GM23338 (cell line): ENCODE data around the gene SRSF2. TPM values are rescaled to one million over a fixed set of nuclear protein-coding genes. Genes with fewer than 3 reads are reported as not detected.

Experiments
- ATAC-seq: fragments of 200-7000 bp; cut with Tn5 transposase; 3 replicates; pipeline ENCODE4 v1.9.1; 2020
- DNase-seq: peaks from one replicate; pipeline ENCODE4 v3.0.0-alpha.2; 2015; ENCODE audit warnings: low spot score
- H2AFZ ChIP-seq: fragments of 200-600 bp; sonication (generic); 2 replicates; pipeline ENCODE4 v1.8.0; 2016; ENCODE audit warnings: antibody characterized with exemption, mild to moderate bottlenecking, moderate library complexity
- H3F3A ChIP-seq: fragments of 200-600 bp; sonication (generic); replicated peaks from 2 replicates; pipeline ENCODE4 v1.8.0; 2017; ENCODE audit warnings: antibody characterized with exemption, mixed run types, low read depth
- H3K27ac ChIP-seq: fragments of 200-600 bp; sonication (generic); 2 replicates; pipeline ENCODE4 v1.6.1; 2016; ENCODE audit warnings: low read depth
- H3K27me3 ChIP-seq: fragments of 200-600 bp; sonication (generic); 2 replicates; pipeline ENCODE4 v1.8.0; 2016; ENCODE audit warnings: mild to moderate bottlenecking, mixed run types, moderate library complexity; ENCODE audit not compliant: insufficient read depth
- H3K36me3 ChIP-seq: fragments of 200-600 bp; sonication (generic); 2 replicates; pipeline ENCODE4 v1.8.0; 2016; ENCODE audit warnings: mild to moderate bottlenecking; ENCODE audit not compliant: insufficient read depth
- H3K4me1 ChIP-seq: fragments of 200-600 bp; sonication (generic); 2 replicates; pipeline ENCODE4 v1.8.0; 2016; ENCODE audit warnings: mild to moderate bottlenecking, moderate library complexity; ENCODE audit not compliant: insufficient read depth
- H3K4me2 ChIP-seq: fragments of 200-600 bp; sonication (generic); 2 replicates; pipeline ENCODE4 v1.7.1; 2017; ENCODE audit warnings: mixed run types
- H3K4me3 ChIP-seq: fragments of 200-600 bp; sonication (generic); 2 replicates; pipeline ENCODE4 v1.6.1; 2016; ENCODE audit warnings: mixed run types
- H3K79me2 ChIP-seq: fragments of 200-600 bp; sonication (generic); replicated peaks from 2 replicates; pipeline ENCODE4 v1.8.0; 2017; ENCODE audit warnings: mild to moderate bottlenecking; ENCODE audit not compliant: insufficient read depth
- H3K9me2 ChIP-seq: fragments of 200-600 bp; sonication (generic); 2 replicates; pipeline ENCODE4 v1.8.0; 2017; ENCODE audit not compliant: insufficient read depth
- H4K20me1 ChIP-seq: fragments of 200-600 bp; sonication (generic); replicated peaks from 2 replicates; pipeline ENCODE4 v1.8.0; 2017; ENCODE audit warnings: mild to moderate bottlenecking; ENCODE audit not compliant: insufficient read depth
- H3K27ac Mint-ChIP-seq: 2 replicates; pipeline ENCODE4 v1.8.0; 2020; ENCODE audit warnings: inconsistent platforms, mild to moderate bottlenecking, moderate library complexity, mixed read lengths
- H3K27me3 Mint-ChIP-seq: 3 replicates; pipeline ENCODE4 v1.8.0; 2022; ENCODE audit warnings: low read depth, mild to moderate bottlenecking, moderate library complexity, mixed read lengths, inconsistent platforms; ENCODE audit not compliant: insufficient read depth, poor library complexity
- H3K36me3 Mint-ChIP-seq: 3 replicates; pipeline ENCODE4 v1.8.0; 2021; ENCODE audit warnings: low read depth, mild to moderate bottlenecking, inconsistent platforms, moderate library complexity, mixed read lengths
- H3K4me1 Mint-ChIP-seq: 3 replicates; pipeline ENCODE4 v1.8.0; 2020; ENCODE audit warnings: mild to moderate bottlenecking, inconsistent platforms, mixed read lengths
- H3K4me3 Mint-ChIP-seq: 3 replicates; pipeline ENCODE4 v1.8.0; 2021; ENCODE audit warnings: moderate library complexity, mild to moderate bottlenecking, inconsistent platforms, mixed read lengths
- H3K9me3 Mint-ChIP-seq: 3 replicates; pipeline ENCODE4 v1.8.0; 2020; ENCODE audit warnings: moderate library complexity, mild to moderate bottlenecking, inconsistent platforms, mixed read lengths
- CREB1 ChIP-seq: fragments of 250-450 bp; sonication (Bioruptor Pico); IDR thresholded peaks from 2 replicates; pipeline ENCODE4 v1.5.0; 2020; ENCODE audit warnings: low read depth, mild to moderate bottlenecking, moderate library complexity
- EZH2phosphoT487 ChIP-seq: fragments of 200-600 bp; sonication (generic); IDR thresholded peaks from one replicate; pipeline ENCODE4 v1.8.1; 2018; ENCODE audit warnings: antibody characterized with exemption; ENCODE audit not compliant: unreplicated experiment
- POLR2AphosphoS5 ChIP-seq: IDR thresholded peaks from 2 replicates; pipeline ENCODE4 v1.6.1; 2016; ENCODE audit warnings: antibody characterized with exemption, low read depth
- STAT1 ChIP-seq: IDR thresholded peaks from one replicate; pipeline ENCODE4 v1.6.1; 2016; ENCODE audit warnings: antibody characterized with exemption; ENCODE audit not compliant: unreplicated experiment
- ZNF114 ChIP-seq: fragments of 250-450 bp; sonication (Bioruptor Pico); IDR thresholded peaks from 2 replicates; pipeline ENCODE4 v1.5.0; 2020; ENCODE audit warnings: mild to moderate bottlenecking, moderate library complexity
- polyA plus RNA-seq: library from polyadenylated mRNA; unstranded; fragments of >200 nt; fragmentation: Nextera tagmentation; extraction: Ambion mirVana; gene quantifications from 2 replicates; pipeline ENCODE4 v1.2.1, GENCODE V29; 2016
- total RNA-seq: library from RNA; depleted of rRNA; stranded (reverse); fragments of >200 nt; shearing (Covaris generic); gene quantifications from 2 replicates; pipeline ENCODE4 v1.2.3, GENCODE V29; 2014
- TF ChIP-seq, protein P1 (sequence below): fragments of 250-450 bp; sonication (Bioruptor Pico); IDR thresholded peaks from 2 replicates; pipeline ENCODE4 v1.5.0; 2020; ENCODE audit warnings: mild to moderate bottlenecking, moderate library complexity
- TF ChIP-seq, protein P2 (sequence below): IDR thresholded peaks from one replicate; pipeline ENCODE4 v1.6.1; 2018; ENCODE audit warnings: antibody characterized with exemption; ENCODE audit not compliant: unreplicated experiment

Gene SRSF2
- total and polyA plus RNA-seq, 2 experiments from 2014 or later = 317 to 547 TPM

DNA sequence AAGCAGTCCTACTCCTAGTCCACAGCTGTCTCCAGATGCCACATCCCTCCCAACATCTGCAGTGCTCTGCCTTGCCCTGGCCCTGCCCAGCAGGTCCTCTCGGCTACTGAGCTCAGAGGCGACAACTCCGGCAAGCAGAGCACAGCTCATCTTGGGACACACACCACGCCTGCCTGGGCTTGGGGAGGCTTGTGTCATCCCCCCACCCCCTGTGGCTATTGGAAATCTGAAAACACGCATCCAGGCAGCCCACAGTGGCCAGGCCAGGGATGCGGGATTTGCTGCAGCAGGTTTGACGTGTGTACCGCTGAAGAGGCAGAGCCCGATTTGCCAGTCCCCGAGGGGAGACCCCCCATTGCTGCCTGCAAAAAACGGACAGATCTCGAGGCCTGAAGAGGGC, 51.8 kb downstream of the SRSF2 start (continued):
- TF ChIP-seq, protein P1, sequence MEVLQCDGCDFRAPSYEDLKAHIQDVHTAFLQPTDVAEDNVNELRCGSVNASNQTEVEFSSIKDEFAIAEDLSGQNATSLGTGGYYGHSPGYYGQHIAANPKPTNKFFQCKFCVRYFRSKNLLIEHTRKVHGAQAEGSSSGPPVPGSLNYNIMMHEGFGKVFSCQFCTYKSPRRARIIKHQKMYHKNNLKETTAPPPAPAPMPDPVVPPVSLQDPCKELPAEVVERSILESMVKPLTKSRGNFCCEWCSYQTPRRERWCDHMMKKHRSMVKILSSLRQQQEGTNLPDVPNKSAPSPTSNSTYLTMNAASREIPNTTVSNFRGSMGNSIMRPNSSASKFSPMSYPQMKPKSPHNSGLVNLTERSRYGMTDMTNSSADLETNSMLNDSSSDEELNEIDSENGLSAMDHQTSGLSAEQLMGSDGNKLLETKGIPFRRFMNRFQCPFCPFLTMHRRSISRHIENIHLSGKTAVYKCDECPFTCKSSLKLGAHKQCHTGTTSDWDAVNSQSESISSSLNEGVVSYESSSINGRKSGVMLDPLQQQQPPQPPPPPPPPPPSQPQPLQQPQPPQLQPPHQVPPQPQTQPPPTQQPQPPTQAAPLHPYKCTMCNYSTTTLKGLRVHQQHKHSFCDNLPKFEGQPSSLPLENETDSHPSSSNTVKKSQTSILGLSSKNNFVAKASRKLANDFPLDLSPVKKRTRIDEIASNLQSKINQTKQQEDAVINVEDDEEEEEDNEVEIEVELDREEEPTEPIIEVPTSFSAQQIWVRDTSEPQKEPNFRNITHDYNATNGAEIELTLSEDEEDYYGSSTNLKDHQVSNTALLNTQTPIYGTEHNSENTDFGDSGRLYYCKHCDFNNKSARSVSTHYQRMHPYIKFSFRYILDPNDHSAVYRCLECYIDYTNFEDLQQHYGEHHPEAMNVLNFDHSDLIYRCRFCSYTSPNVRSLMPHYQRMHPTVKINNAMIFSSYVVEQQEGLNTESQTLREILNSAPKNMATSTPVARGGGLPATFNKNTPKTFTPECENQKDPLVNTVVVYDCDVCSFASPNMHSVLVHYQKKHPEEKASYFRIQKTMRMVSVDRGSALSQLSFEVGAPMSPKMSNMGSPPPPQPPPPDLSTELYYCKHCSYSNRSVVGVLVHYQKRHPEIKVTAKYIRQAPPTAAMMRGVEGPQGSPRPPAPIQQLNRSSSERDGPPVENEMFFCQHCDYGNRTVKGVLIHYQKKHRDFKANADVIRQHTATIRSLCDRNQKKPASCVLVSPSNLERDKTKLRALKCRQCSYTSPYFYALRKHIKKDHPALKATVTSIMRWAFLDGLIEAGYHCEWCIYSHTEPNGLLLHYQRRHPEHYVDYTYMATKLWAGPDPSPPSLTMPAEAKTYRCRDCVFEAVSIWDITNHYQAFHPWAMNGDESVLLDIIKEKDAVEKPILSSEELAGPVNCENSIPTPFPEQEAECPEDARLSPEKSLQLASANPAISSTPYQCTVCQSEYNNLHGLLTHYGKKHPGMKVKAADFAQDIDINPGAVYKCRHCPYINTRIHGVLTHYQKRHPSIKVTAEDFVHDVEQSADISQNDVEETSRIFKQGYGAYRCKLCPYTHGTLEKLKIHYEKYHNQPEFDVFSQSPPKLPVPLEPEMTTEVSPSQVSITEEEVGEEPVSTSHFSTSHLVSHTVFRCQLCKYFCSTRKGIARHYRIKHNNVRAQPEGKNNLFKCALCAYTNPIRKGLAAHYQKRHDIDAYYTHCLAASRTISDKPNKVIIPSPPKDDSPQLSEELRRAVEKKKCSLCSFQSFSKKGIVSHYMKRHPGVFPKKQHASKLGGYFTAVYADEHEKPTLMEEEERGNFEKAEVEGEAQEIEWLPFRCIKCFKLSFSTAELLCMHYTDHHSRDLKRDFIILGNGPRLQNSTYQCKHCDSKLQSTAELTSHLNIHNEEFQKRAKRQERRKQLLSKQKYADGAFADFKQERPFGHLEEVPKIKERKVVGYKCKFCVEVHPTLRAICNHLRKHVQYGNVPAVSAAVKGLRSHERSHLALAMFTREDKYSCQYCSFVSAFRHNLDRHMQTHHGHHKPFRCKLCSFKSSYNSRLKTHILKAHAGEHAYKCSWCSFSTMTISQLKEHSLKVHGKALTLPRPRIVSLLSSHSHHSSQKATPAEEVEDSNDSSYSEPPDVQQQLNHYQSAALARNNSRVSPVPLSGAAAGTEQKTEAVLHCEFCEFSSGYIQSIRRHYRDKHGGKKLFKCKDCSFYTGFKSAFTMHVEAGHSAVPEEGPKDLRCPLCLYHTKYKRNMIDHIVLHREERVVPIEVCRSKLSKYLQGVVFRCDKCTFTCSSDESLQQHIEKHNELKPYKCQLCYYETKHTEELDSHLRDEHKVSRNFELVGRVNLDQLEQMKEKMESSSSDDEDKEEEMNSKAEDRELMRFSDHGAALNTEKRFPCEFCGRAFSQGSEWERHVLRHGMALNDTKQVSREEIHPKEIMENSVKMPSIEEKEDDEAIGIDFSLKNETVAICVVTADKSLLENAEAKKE (CRISPR knock-in tag) = no peak
- no peak for TF ChIP-seq CREB1

DNA sequence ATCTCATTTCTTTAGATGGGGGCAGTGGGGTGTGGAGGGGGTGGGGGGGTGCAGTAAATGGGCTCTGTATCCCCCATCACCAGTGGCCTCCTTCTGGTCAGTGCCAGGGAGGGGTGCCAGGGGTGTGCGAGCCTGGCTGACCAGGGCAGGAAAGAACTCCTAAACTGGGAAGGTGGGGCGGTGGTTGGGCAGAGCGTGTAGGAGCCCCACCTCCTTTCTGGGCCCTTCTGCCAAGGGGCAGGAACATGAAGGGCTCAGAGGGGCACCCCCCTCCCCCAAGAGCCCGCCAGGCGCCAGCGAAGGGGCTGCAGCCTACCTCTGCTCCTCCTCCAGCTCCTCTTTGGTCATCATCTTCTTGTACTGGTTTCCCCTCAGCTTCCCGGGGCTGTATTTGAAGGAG, 52.4 kb downstream of the SRSF2 start:
- peaks cover 8% of the 10 kb centered on the region for H3K4me1 ChIP-seq
- H3K27ac ChIP-seq = no peak overlapping the region
- H3K4me2 ChIP-seq = no peak overlapping the region
- no peaks in the 10 kb centered on the region for H3K79me2 ChIP-seq
- H2AFZ ChIP-seq = no peak overlapping the region
- no peaks in the 10 kb centered on the region for H3K9me2 ChIP-seq
- H3K4me1 Mint-ChIP-seq = peaks cover 52% of the 10 kb centered on the region
- DNase-seq = no peak
- no peaks in the 10 kb centered on the region for H3F3A ChIP-seq
- H3K4me3 ChIP-seq = no peak overlapping the region
- H3K4me3 Mint-ChIP-seq = no peak overlapping the region
- no peak for ATAC-seq
- H3K36me3 Mint-ChIP-seq = no peaks in the 10 kb centered on the region; the same call in 2 of the 3 replicates
- peaks cover 18% of the 10 kb centered on the region for H3K27me3 Mint-ChIP-seq
- H3K36me3 ChIP-seq = no peaks in the 10 kb centered on the region
- H4K20me1 ChIP-seq = no peaks in the 10 kb centered on the region
- no peaks in the 10 kb centered on the region for H3K9me3 Mint-ChIP-seq
- H3K27me3 ChIP-seq = no peaks in the 10 kb centered on the region
- no peak overlapping the region for H3K27ac Mint-ChIP-seq
- TF ChIP-seq ZNF114 (CRISPR knock-in tag) (no peak), STAT1 (no peak), EZH2phosphoT487 (no peak), POLR2AphosphoS5 (no peak)
- TF ChIP-seq, protein P1 (CRISPR knock-in tag) = no peak
- TF ChIP-seq, protein P2, sequence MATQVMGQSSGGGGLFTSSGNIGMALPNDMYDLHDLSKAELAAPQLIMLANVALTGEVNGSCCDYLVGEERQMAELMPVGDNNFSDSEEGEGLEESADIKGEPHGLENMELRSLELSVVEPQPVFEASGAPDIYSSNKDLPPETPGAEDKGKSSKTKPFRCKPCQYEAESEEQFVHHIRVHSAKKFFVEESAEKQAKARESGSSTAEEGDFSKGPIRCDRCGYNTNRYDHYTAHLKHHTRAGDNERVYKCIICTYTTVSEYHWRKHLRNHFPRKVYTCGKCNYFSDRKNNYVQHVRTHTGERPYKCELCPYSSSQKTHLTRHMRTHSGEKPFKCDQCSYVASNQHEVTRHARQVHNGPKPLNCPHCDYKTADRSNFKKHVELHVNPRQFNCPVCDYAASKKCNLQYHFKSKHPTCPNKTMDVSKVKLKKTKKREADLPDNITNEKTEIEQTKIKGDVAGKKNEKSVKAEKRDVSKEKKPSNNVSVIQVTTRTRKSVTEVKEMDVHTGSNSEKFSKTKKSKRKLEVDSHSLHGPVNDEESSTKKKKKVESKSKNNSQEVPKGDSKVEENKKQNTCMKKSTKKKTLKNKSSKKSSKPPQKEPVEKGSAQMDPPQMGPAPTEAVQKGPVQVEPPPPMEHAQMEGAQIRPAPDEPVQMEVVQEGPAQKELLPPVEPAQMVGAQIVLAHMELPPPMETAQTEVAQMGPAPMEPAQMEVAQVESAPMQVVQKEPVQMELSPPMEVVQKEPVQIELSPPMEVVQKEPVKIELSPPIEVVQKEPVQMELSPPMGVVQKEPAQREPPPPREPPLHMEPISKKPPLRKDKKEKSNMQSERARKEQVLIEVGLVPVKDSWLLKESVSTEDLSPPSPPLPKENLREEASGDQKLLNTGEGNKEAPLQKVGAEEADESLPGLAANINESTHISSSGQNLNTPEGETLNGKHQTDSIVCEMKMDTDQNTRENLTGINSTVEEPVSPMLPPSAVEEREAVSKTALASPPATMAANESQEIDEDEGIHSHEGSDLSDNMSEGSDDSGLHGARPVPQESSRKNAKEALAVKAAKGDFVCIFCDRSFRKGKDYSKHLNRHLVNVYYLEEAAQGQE = no peak
